ENCODE measurements around the gene SEPTIN3. TPM values are rescaled to one million over a fixed set of nuclear protein-coding genes. Genes with fewer than 3 reads are reported as not detected.

The SEPTIN3 gene
- total RNA-seq, 2 donors from 2014 or later: 0.52 TPM; not detected in 1

- Histone ChIP-seq H3K36me3 (replicated peaks in 1 of 2; ENCODE audit: insufficient read depth in 1 of 2, low read depth in 2 of 2) (no peaks in the 10 kb centered on the region), H3K27me3 (no peaks in the 10 kb centered on the region), H3K4me1 (peaks cover 12% of the 10 kb centered on the region), H3K27ac (peak overlapping the region in 1 of 4 donors; percentile 22), H3K4me3 (no peak overlapping the region), H3K9me3 (no peaks in the 10 kb centered on the region)
- TF ChIP-seq CTCF (IDR thresholded peaks at IDR 0.05): peak; percentile 79 to 97 (median 96)
- no peak for TF ChIP-seq POLR2A (IDR thresholded peaks at IDR 0.05)
- 45 to 61% methylated on average over 10 to 12 of the region's 13 CpGs for WGBS, 2 donors
- ATAC-seq (peak; percentile 90), DNase-seq (peak; percentile 87 to 90 (median 88))
- intact Hi-C loops (cut with DNase I): loop anchor here (5.0 to 10.0 kb wide), 2 partner anchors 119 to 236 kb away; no protein-coding TSS in a partner anchor
Measured at GRCh38 chr22:41940832-41941765, 28.1 kb upstream of the SEPTIN3 start.

GRCh38 chr22:41943661-41944209, 25.5 kb upstream of the SEPTIN3 start:
- ATAC-seq (no peak), DNase-seq (no peak)
- intact Hi-C loops (cut with DNase I): loop anchor here (5.0 to 10.0 kb wide), 2 partner anchors 121 to 239 kb away; no protein-coding TSS in a partner anchor
- Histone ChIP-seq H3K9me3 (no peaks in the 10 kb centered on the region), H3K4me1 (peaks cover 21% of the 10 kb centered on the region), H3K36me3 (replicated peaks in 1 of 2; ENCODE audit: insufficient read depth in 1 of 2, low read depth in 2 of 2) (no peaks in the 10 kb centered on the region), H3K4me3 (no peak overlapping the region), H3K27ac (no peak overlapping the region), H3K27me3 (no peaks in the 10 kb centered on the region)
- WGBS, 2 donors: 49 to 82% methylated on average over 7 to 9 of the region's 9 CpGs
- no peak for TF ChIP-seq CTCF (IDR thresholded peaks at IDR 0.05)

GRCh38 chr22:41946629-41947423, 22.4 kb upstream of the SEPTIN3 start, which contains the start of gene CENPM:
Gene CENPM, minus strand, starts transcription at chr22:41947152. Its CDS starts 76 bp downstream, at chr22:41947076.
- Histone ChIP-seq H3K27ac (peak within 1 kb of the TSS in 3 of 4 donors; percentile 45 to 58 (median 51)), H3K9me3 (no peaks in the 10 kb centered on the region), H3K4me3 (peak within 1 kb of the TSS; percentile 24 to 34), H3K4me1 (peaks cover 15% of the 10 kb centered on the region), H3K27me3 (no peaks in the 10 kb centered on the region), H3K36me3 (replicated peaks in 1 of 2; ENCODE audit: insufficient read depth in 1 of 2, low read depth in 2 of 2) (no peaks in the 10 kb centered on the region)
- no peak for TF ChIP-seq POLR2A (IDR thresholded peaks at IDR 0.05)
- TF ChIP-seq CTCF (IDR thresholded peaks at IDR 0.05): peak in 4 of 7 experiments; percentile 7 to 29 (median 14)
- ATAC-seq (peak; percentile 98), DNase-seq (peak; percentile 90 to 94 (median 92))
- intact Hi-C loops (cut with DNase I): loop anchor here (10.0 kb wide), 1 partner anchor 242 kb away; no protein-coding TSS in a partner anchor
- 1 to 2% methylated on average over 23 to 55 of the region's 56 CpGs for WGBS, 2 donors

GRCh38 chr22:41947424-41948080, 21.7 kb upstream of the SEPTIN3 start:
- H3K27ac ChIP-seq: no peak overlapping the region
- no peak for TF ChIP-seq POLR2A (IDR thresholded peaks at IDR 0.05)
- no peak for TF ChIP-seq CTCF (IDR thresholded peaks at IDR 0.05)

More at GRCh38 chr22:41947424-41948080, 21.7 kb upstream of the SEPTIN3 start:
- intact Hi-C loops (cut with DNase I): loop anchor here (10.0 kb wide), 1 partner anchor 243 kb away; no protein-coding TSS in a partner anchor
- Histone ChIP-seq H3K4me1 (peaks cover 15% of the 10 kb centered on the region), H3K27me3 (no peaks in the 10 kb centered on the region), H3K36me3 (replicated peaks in 1 of 2; ENCODE audit: insufficient read depth in 1 of 2, low read depth in 2 of 2) (no peaks in the 10 kb centered on the region), H3K4me3 (no peak overlapping the region), H3K9me3 (no peaks in the 10 kb centered on the region)
- 65 to 66% methylated on average over 19 to 20 of the region's 21 CpGs for WGBS, 2 donors
- ATAC-seq (no peak), DNase-seq (no peak)

Data from body of pancreas (tissue), 4 donors.